Keratinocyte (primary cell): ENCODE results near the gene YY1. TPM values are rescaled to one million over a fixed set of nuclear protein-coding genes. Genes with fewer than 3 reads are reported as not detected.

Source experiments
- DNase-seq: peaks from one replicate; pipeline ENCODE4 v3.0.0-alpha.2; 2011; ENCODE audit warnings: low read depth, missing footprints, low spot score
- FAIRE-seq: peaks from 2 replicates; lab custom pipeline; 2011; peaks lifted over from hg19 to GRCh38; lab: Jason Lieb, UNC
- H2AFZ ChIP-seq: 2 replicates; pipeline ENCODE4 v1.6.0; 2012; ENCODE audit warnings: low read length, control low read depth, inconsistent platforms; ENCODE audit not compliant: control insufficient read depth
- H3K27ac ChIP-seq: 2 replicates; pipeline ENCODE4 v1.5.1; 2011; ENCODE audit warnings: low read length; ENCODE audit not compliant: control insufficient read depth, insufficient read depth
- H3K27me3 ChIP-seq: 3 replicates; pipeline ENCODE4 v1.6.0; 2011; ENCODE audit warnings: low read length; ENCODE audit not compliant: control insufficient read depth, insufficient read depth; ENCODE audit errors: extremely low read depth
- H3K36me3 ChIP-seq, 2 experiments: 2 replicates in 1 of 2; 3 replicates in 1 of 2; pipeline ENCODE4 v1.5.1; 2011; ENCODE audit warnings: low read length in 2 of 2, mild to moderate bottlenecking in 1 of 2; ENCODE audit not compliant: control insufficient read depth in 2 of 2, insufficient read depth in 2 of 2; ENCODE audit errors: extremely low read depth in 1 of 2
- H3K4me1 ChIP-seq: 3 replicates; pipeline ENCODE4 v1.5.1; 2011; ENCODE audit warnings: low read length; ENCODE audit not compliant: control insufficient read depth, insufficient read depth; ENCODE audit errors: extremely low read depth
- H3K4me2 ChIP-seq: 3 replicates; pipeline ENCODE4 v1.6.0; 2011; ENCODE audit warnings: low read depth, low read length; ENCODE audit not compliant: control insufficient read depth, insufficient read depth; ENCODE audit errors: extremely low read depth
- H3K4me3 ChIP-seq, 3 experiments: fragments of 200-600 bp in 1 of 3; sonication (generic) in 1 of 3; 2 replicates in 2 of 3; 3 replicates in 1 of 3; pipeline ENCODE4 v1.5.1; 2011 to 2016; ENCODE audit warnings: low read length in 3 of 3, mild to moderate bottlenecking in 3 of 3, control low read depth in 2 of 3, inconsistent platforms in 1 of 3, low read depth in 1 of 3, mixed read lengths in 1 of 3, mixed run types in 1 of 3, moderate library complexity in 1 of 3; ENCODE audit not compliant: control insufficient read depth in 2 of 3, insufficient read depth in 2 of 3; ENCODE audit errors: extremely low read depth in 1 of 3
- H3K79me2 ChIP-seq: 2 replicates; pipeline ENCODE4 v1.6.0; 2012; ENCODE audit warnings: low read length; ENCODE audit not compliant: control insufficient read depth, insufficient read depth
- H3K9ac ChIP-seq: 3 replicates; pipeline ENCODE4 v1.6.0; 2011; ENCODE audit warnings: low read length; ENCODE audit not compliant: control insufficient read depth, insufficient read depth; ENCODE audit errors: extremely low read depth
- H3K9me1 ChIP-seq: 3 replicates; pipeline ENCODE4 v1.6.0; 2011; ENCODE audit warnings: low read length; ENCODE audit not compliant: control insufficient read depth, insufficient read depth; ENCODE audit errors: extremely low read depth
- H3K9me3 ChIP-seq: 2 replicates; pipeline ENCODE4 v1.5.1; 2012; ENCODE audit warnings: low read depth, low read length; ENCODE audit not compliant: control insufficient read depth
- H4K20me1 ChIP-seq: 3 replicates; pipeline ENCODE4 v1.6.0; 2011; ENCODE audit warnings: low read length; ENCODE audit not compliant: control insufficient read depth, insufficient read depth; ENCODE audit errors: extremely low read depth
- CTCF ChIP-seq, 3 experiments: IDR thresholded peaks in 1 of 3; conservative IDR thresholded peaks in 1 of 3; optimal IDR thresholded peaks in 1 of 3; 2 replicates in 2 of 3; 3 replicates in 1 of 3; pipeline versions ENCODE3 to v1.5.1; 2011; ENCODE audit warnings: low read length in 3 of 3, mild to moderate bottlenecking in 3 of 3, moderate library complexity in 2 of 3, control low read depth in 1 of 3, inconsistent platforms in 1 of 3; ENCODE audit not compliant: insufficient read depth in 2 of 3; ENCODE audit errors: extremely low read depth in 1 of 3
- EZH2 ChIP-seq: IDR thresholded peaks from one replicate; pipeline ENCODE4 v1.6.1; 2012; ENCODE audit warnings: inconsistent platforms, mild to moderate bottlenecking, low read length, moderate library complexity
- dilution Hi-C: fragments of 300-500 bp; cut with MboI; formaldehyde crosslinking; loops from one replicate; pipeline ENCODE4 v1.7.0; 2020; ENCODE audit warnings: low sequenced_read_pairs; ENCODE audit not compliant: extremely low pct_ligation_motif_present
- polyA plus RNA-seq, 5 experiments: library from polyadenylated mRNA; depleted of rRNA in 3 of 5; stranded (reverse) in 3 of 5; stranded (forward) in 1 of 5; unstranded in 1 of 5; fragments of >200 nt; gene quantifications; 1 replicate in 1 of 5; 2 replicates in 3 of 5; 3 replicates in 1 of 5; pipeline versions ENCODE4 v1.2.1 to v1.2.3, GENCODE V29; 2011 to 2012; ENCODE audit warnings: missing spikeins in 2 of 5, low read depth in 1 of 5, low replicate concordance in 1 of 5

The YY1 gene
- polyA plus RNA-seq, 1 donor (not counting 4 experiments of a cell fraction or from before 2014, with no cell fraction given) = 65.6 TPM

- Histone ChIP-seq H3K9ac (peak overlapping the region; percentile 40), H3K27ac (peak overlapping the region; percentile 34), H3K27me3 (no peaks in the 10 kb centered on the region), H3K4me3 (no peak overlapping the region), H3K4me1 (peaks cover 32% of the 10 kb centered on the region), H3K9me1 (no peaks in the 10 kb centered on the region), H2AFZ (peak overlapping the region; percentile 78), H4K20me1 (no peaks in the 10 kb centered on the region), H3K9me3 (no peaks in the 10 kb centered on the region), H3K4me2 (peak overlapping the region; percentile 35), H3K79me2 (no peaks in the 10 kb centered on the region), H3K36me3 (no peaks in the 10 kb centered on the region)
- FAIRE-seq (no peak), DNase-seq (no peak)
- dilution Hi-C loops = no loop called here
- TF ChIP-seq EZH2 (no peak), CTCF (optimal IDR thresholded peaks at IDR 0.05 in 1 of 3, IDR thresholded peaks at IDR 0.05 in 1 of 3, conservative IDR thresholded peaks at IDR 0.05 in 1 of 3; ENCODE audit: extremely low read depth in 1 of 3, insufficient read depth in 2 of 3, low read length in 3 of 3) (no peak)
Observed at GRCh38 chr14:100223332-100224201, 15.4 kb upstream of the YY1 start.

- no peak for DNase-seq
- Histone ChIP-seq H3K4me3 (no peak overlapping the region), H3K79me2 (peaks cover under 1% of the 10 kb centered on the region), H3K9ac (no peak overlapping the region), H3K9me1 (no peaks in the 10 kb centered on the region), H3K27me3 (no peaks in the 10 kb centered on the region), H4K20me1 (no peaks in the 10 kb centered on the region), H3K4me1 (peaks cover 32% of the 10 kb centered on the region), H3K27ac (no peak overlapping the region), H3K9me3 (no peaks in the 10 kb centered on the region), H3K4me2 (no peak overlapping the region), H2AFZ (no peak overlapping the region), H3K36me3 (no peaks in the 10 kb centered on the region)
- dilution Hi-C loops = no loop called here
- no peak for FAIRE-seq
- TF ChIP-seq EZH2 (no peak), CTCF (optimal IDR thresholded peaks at IDR 0.05 in 1 of 3, IDR thresholded peaks at IDR 0.05 in 1 of 3, conservative IDR thresholded peaks at IDR 0.05 in 1 of 3; ENCODE audit: extremely low read depth in 1 of 3, insufficient read depth in 2 of 3, low read length in 3 of 3) (no peak)
Observed at GRCh38 chr14:100224229-100224866, 14.6 kb upstream of the YY1 start.
